Measurements from ENCODE around the gene DOCK4.
A peak's percentile ranks its signal among the peaks of the same experiment; 100 is the strongest.

Gene DOCK4

GRCh38 chr7:111736552-111736874 lies 469.7 kb downstream of the DOCK4 start:
- Mint-ChIP-seq H3K27ac (no peak overlapping the region), H3K36me3 (ENCODE audit: low read depth) (peaks cover 17% of the 10 kb centered on the region), H3K9me3 (no peaks in the 10 kb centered on the region), H3K27me3 (ENCODE audit: low read depth, poor library complexity) (no peaks in the 10 kb centered on the region), H3K4me3 (no peak overlapping the region), H3K4me1 (peaks cover 13% of the 10 kb centered on the region)
- no peak for TF ChIP-seq CTCF (IDR thresholded peaks at IDR 0.05)
- no peak for DNase-seq

GRCh38 chr7:111735661-111736551 lies 470.3 kb downstream of the DOCK4 start:
- H3K27me3 Mint-ChIP-seq (ENCODE audit: low read depth, poor library complexity) = no peaks in the 10 kb centered on the region
- H3K36me3 Mint-ChIP-seq (ENCODE audit: low read depth) = peaks cover 17% of the 10 kb centered on the region
- H3K9me3 Mint-ChIP-seq = no peaks in the 10 kb centered on the region
- H3K4me1 Mint-ChIP-seq = peaks cover 13% of the 10 kb centered on the region
- no peak overlapping the region for H3K4me3 Mint-ChIP-seq
- no peak overlapping the region for H3K27ac Mint-ChIP-seq
- DNase-seq = peak; percentile 69
- peak; percentile 88 for TF ChIP-seq CTCF (IDR thresholded peaks at IDR 0.05)

GRCh38 chr7:111734954-111735660 lies 471.1 kb downstream of the DOCK4 start:
- no peak overlapping the region for H3K27ac Mint-ChIP-seq
- peaks cover 20% of the 10 kb centered on the region for H3K36me3 Mint-ChIP-seq (ENCODE audit: low read depth)
- H3K27me3 Mint-ChIP-seq (ENCODE audit: low read depth, poor library complexity) = no peaks in the 10 kb centered on the region
- no peak for TF ChIP-seq CTCF (IDR thresholded peaks at IDR 0.05)
- no peak for DNase-seq
- no peak overlapping the region for H3K4me3 Mint-ChIP-seq
- H3K9me3 Mint-ChIP-seq = no peaks in the 10 kb centered on the region
- peaks cover 13% of the 10 kb centered on the region for H3K4me1 Mint-ChIP-seq

GRCh38 chr7:111732923-111733322 lies 473.3 kb downstream of the DOCK4 start:
- peaks cover 21% of the 10 kb centered on the region for H3K36me3 Mint-ChIP-seq (ENCODE audit: low read depth)
- no peaks in the 10 kb centered on the region for H3K9me3 Mint-ChIP-seq
- H3K4me3 Mint-ChIP-seq = no peak overlapping the region
- no peak for DNase-seq
- H3K27me3 Mint-ChIP-seq (ENCODE audit: low read depth, poor library complexity) = no peaks in the 10 kb centered on the region
- H3K4me1 Mint-ChIP-seq = peaks cover 13% of the 10 kb centered on the region
- no peak for TF ChIP-seq CTCF (IDR thresholded peaks at IDR 0.05)
- no peak overlapping the region for H3K27ac Mint-ChIP-seq

GRCh38 chr7:111730476-111731300 lies 475.5 kb downstream of the DOCK4 start:
- Mint-ChIP-seq H3K4me3 (no peak overlapping the region), H3K27ac (no peak overlapping the region), H3K9me3 (no peaks in the 10 kb centered on the region), H3K27me3 (ENCODE audit: low read depth, poor library complexity) (no peaks in the 10 kb centered on the region), H3K36me3 (ENCODE audit: low read depth) (peaks cover 21% of the 10 kb centered on the region), H3K4me1 (peaks cover 4% of the 10 kb centered on the region)
- DNase-seq = no peak
- TF ChIP-seq CTCF (IDR thresholded peaks at IDR 0.05) = peak; percentile 52
